HFFc6 (cell line): ENCODE data around the gene AQP1. TPM values are rescaled to one million over a fixed set of nuclear protein-coding genes. Genes with fewer than 3 reads are reported as not detected.

Experiments
- DNase-seq: peaks from one replicate; pipeline ENCODE4 v3.0.0-alpha.2; 2018
- H3K27ac Mint-ChIP-seq: 2 replicates; pipeline ENCODE4 v1.8.0; 2020; ENCODE audit warnings: mild to moderate bottlenecking, mixed read lengths
- H3K27me3 Mint-ChIP-seq: 2 replicates; pipeline ENCODE4 v1.8.0; 2021; ENCODE audit warnings: mild to moderate bottlenecking, moderate library complexity, mixed read lengths; ENCODE audit not compliant: insufficient read depth
- H3K36me3 Mint-ChIP-seq: 2 replicates; pipeline ENCODE4 v1.8.0; 2021; ENCODE audit warnings: low read depth, mixed read lengths
- H3K4me1 Mint-ChIP-seq: 2 replicates; pipeline ENCODE4 v1.8.0; 2020; ENCODE audit warnings: low read depth, mixed read lengths
- H3K4me3 Mint-ChIP-seq: 2 replicates; pipeline ENCODE4 v1.8.0; 2020; ENCODE audit warnings: mild to moderate bottlenecking, moderate library complexity, mixed read lengths
- H3K9me3 Mint-ChIP-seq: 2 replicates; pipeline ENCODE4 v1.8.0; 2020; ENCODE audit warnings: mild to moderate bottlenecking, mixed read lengths
- total RNA-seq, 6 experiments: library from RNA; stranded (reverse); fragmentation: NEBNext Ultra II Directional; extraction: Animal tissue kit (Norgen Biotek cat#: 25700); gene quantifications; 2 replicates in 1 of 6; 3 replicates in 5 of 6; pipeline ENCODE4 v1.2.3, GENCODE V29; 2021
- TF ChIP-seq, protein P1 (sequence below): fragments of 200-600 bp; sonication (generic); IDR thresholded peaks from 2 replicates; pipeline ENCODE4 v1.5.0; 2021; ENCODE audit warnings: antibody characterized with exemption, mild to moderate bottlenecking

The AQP1 gene
- total RNA-seq, 6 experiments from 2014 or later: 0.40 to 0.94 (median 0.57) TPM

DNA sequence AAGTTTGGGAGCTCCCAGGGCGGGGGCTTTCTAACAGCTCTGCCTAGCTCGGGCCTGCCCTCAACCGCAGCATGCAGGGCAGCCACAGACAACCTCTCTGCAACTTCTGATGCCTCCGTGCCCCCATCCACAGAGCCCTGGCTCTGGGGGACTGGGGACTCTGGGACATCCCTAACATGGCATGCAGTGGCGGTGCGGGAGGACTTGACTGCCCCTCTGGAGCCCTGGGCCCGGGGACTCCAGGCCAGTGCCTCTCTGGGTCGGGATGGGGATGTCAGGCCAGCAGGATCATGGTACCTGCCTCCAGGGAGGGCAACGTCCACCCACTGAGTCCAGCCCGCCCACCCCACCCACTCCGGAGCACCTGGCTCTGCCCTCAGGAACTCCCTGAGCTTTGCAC lies 520 bp upstream of the AQP1 start:
- peaks cover 21% of the 10 kb centered on the region for H3K4me1 Mint-ChIP-seq
- TF ChIP-seq, protein P1, sequence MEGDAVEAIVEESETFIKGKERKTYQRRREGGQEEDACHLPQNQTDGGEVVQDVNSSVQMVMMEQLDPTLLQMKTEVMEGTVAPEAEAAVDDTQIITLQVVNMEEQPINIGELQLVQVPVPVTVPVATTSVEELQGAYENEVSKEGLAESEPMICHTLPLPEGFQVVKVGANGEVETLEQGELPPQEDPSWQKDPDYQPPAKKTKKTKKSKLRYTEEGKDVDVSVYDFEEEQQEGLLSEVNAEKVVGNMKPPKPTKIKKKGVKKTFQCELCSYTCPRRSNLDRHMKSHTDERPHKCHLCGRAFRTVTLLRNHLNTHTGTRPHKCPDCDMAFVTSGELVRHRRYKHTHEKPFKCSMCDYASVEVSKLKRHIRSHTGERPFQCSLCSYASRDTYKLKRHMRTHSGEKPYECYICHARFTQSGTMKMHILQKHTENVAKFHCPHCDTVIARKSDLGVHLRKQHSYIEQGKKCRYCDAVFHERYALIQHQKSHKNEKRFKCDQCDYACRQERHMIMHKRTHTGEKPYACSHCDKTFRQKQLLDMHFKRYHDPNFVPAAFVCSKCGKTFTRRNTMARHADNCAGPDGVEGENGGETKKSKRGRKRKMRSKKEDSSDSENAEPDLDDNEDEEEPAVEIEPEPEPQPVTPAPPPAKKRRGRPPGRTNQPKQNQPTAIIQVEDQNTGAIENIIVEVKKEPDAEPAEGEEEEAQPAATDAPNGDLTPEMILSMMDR: no peak
- no peak overlapping the region for H3K4me3 Mint-ChIP-seq
- H3K36me3 Mint-ChIP-seq: no peaks in the 10 kb centered on the region
- no peak for DNase-seq
- no peaks in the 10 kb centered on the region for H3K9me3 Mint-ChIP-seq
- H3K27ac Mint-ChIP-seq: no peak overlapping the region
- H3K27me3 Mint-ChIP-seq: peaks cover 14% of the 10 kb centered on the region

DNA sequence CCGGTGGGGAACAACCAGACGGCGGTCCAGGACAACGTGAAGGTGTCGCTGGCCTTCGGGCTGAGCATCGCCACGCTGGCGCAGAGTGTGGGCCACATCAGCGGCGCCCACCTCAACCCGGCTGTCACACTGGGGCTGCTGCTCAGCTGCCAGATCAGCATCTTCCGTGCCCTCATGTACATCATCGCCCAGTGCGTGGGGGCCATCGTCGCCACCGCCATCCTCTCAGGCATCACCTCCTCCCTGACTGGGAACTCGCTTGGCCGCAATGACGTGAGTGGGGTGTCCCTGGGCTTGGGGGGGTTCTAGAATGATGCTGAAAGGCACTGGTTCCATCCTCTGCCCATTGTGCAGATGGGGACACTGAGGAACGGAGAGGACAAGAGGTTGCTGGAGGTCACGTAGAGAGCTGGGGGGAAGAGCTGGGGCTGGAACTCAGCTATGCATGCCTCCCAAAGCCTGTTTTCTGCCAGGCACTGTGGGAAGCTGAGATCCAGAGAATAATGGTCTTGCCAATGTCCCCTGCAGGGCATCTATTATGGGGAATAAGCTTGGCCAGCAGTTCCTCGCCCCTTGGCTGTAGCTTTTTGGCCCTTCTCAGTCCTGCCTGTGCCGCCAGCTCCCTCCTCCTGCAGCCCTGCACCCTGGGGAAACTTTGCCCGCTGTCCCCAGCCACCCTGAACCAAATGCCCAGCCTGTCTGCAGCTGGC lies 523 bp downstream of the AQP1 start:
- peaks cover 22% of the 10 kb centered on the region for H3K27me3 Mint-ChIP-seq
- H3K36me3 Mint-ChIP-seq: no peaks in the 10 kb centered on the region
- no peak for DNase-seq
- TF ChIP-seq, protein P1: no peak
- no peak overlapping the region for H3K4me3 Mint-ChIP-seq
- no peaks in the 10 kb centered on the region for H3K9me3 Mint-ChIP-seq
- peaks cover 13% of the 10 kb centered on the region for H3K4me1 Mint-ChIP-seq
- no peak overlapping the region for H3K27ac Mint-ChIP-seq

DNA sequence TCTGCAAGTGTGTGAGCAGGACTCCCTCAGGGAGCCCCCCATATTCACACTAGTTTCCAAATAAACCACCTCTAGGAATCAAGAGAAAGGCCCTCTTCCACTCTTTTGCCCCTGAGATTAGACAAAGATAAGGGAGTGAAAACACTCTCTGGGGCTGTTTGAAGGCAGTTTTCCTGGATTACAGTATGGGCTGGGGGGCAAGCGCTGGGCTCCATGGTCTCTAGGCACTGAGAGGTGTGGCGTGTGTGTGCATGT lies 1.0 kb downstream of the AQP1 start:
- DNase-seq: no peak
- Mint-ChIP-seq H3K36me3 (no peaks in the 10 kb centered on the region), H3K27me3 (peaks cover 22% of the 10 kb centered on the region), H3K9me3 (no peaks in the 10 kb centered on the region), H3K4me3 (no peak overlapping the region), H3K4me1 (peaks cover 13% of the 10 kb centered on the region), H3K27ac (peak overlapping the region; percentile 14; the same call in 1 of the 2 replicates)
- TF ChIP-seq, protein P1: no peak

DNA sequence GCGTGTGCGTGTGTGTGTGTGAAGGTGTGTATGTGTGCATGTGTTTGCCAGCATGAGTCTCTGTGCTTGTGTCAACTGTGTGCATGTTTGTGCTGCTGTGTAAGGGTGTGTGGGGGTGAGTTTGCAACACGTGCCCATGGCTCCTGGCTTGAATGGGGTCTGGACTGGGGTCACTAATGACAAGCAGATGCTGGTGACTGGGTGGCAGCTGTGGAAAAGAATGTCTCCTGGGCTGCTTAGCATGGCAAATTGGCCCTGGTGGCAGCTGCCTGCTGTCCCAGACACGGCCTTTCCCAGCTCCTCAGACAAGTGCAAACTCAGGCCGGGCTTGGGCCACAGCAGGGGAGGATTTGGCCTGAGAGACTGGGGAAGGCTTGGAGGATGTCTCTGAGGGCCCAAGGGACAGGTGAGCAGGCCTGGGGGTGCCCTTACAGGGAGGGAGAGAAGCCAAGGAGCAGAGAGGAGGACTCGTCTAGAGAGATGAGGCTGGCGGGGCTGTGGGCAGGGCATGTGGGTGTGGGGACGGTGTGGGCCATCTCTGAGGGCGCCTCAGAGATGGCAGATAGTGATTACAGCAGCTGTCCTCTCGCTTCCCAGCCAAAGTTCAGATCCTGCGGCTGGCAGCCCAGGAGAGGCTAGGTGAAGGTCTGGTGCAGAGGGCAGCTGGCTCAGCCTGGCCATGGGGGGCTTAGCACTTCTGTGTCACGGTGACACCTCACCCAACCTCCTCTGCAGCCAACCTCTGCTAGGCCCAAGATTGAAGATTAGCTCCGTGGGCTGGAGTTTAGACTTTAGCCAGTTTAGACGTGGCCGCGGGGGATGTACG lies 1.5 kb downstream of the AQP1 start:
- Mint-ChIP-seq H3K9me3 (no peaks in the 10 kb centered on the region), H3K36me3 (no peaks in the 10 kb centered on the region), H3K4me1 (peaks cover 13% of the 10 kb centered on the region), H3K27me3 (peaks cover 22% of the 10 kb centered on the region), H3K4me3 (no peak overlapping the region), H3K27ac (peak overlapping the region; percentile 14; the same call in 1 of the 2 replicates)
- DNase-seq: no peak
- TF ChIP-seq, protein P1: no peak

DNA sequence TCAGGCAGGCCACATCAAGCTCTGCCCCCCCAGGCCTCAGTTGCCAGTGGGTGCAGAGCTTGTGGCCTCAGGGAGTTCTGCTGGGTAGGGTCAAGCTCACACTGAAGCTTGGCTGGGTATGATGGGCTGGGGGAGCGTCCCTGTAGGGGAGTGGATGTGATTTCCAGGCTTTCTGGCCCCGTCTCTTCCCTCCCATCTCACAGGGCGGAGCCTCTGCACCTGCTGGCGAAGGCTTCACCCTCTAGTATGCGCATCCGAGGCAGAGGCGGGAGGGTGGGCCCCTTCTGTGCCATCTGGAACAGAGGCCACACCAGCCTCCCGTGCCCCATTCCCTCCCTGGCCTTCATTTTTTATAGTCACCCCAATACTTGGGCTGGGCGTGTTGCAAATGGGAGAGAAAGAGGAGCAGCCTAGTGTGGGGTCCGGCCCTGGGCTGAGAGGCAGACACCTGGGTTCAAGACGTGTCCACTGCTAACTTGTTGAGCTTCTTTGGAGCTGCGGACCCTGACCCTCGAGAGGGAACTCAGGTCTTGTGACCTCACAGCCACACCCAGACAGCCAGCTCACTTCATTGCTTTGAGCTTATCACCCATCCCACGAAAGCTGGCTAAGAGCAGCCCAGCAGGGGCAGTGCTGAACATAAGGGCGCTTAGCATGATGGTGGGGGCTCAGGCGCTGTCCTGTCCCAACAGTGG lies 2.3 kb downstream of the AQP1 start:
- TF ChIP-seq, protein P1: no peak
- Mint-ChIP-seq H3K4me1 (peaks cover 13% of the 10 kb centered on the region), H3K27me3 (peaks cover 22% of the 10 kb centered on the region), H3K36me3 (no peaks in the 10 kb centered on the region), H3K9me3 (no peaks in the 10 kb centered on the region), H3K27ac (peak overlapping the region; percentile 75; the same call in 1 of the 2 replicates), H3K4me3 (no peak overlapping the region)
- DNase-seq: no peak
